SK-N-SH (cell line): ENCODE data around the gene PDILT. TPM values are rescaled to one million over a fixed set of nuclear protein-coding genes. Genes with fewer than 3 reads are reported as not detected.

Source experiments
- CTCF ChIA-PET: fragments of 300-600, 350-600 bp; formaldehyde crosslinking; extraction: SDS; loops from one replicate; lab custom pipeline; 2021; lab: Yijun Ruan, JAX
- POLR2A ChIA-PET: fragments of 350-600 bp; sonication (Branson Sonifier 250); formaldehyde crosslinking; extraction: SDS; loops from one replicate; lab custom pipeline; 2020; ENCODE audit warnings: antibody characterized with exemption, inconsistent platforms; lab: Yijun Ruan, JAX
- DNase-seq: peaks from one replicate; pipeline ENCODE4 v3.0.0; 2012
- H2AFZ ChIP-seq: fragments of 200-600 bp; sonication (generic); 2 replicates; pipeline ENCODE4 v1.8.1; 2016; ENCODE audit warnings: antibody characterized with exemption, mild to moderate bottlenecking, low read depth
- H3F3A ChIP-seq: fragments of 200-600 bp; sonication (generic); replicated peaks from 2 replicates; pipeline ENCODE3; 2016; ENCODE audit warnings: antibody characterized with exemption, mild to moderate bottlenecking; ENCODE audit not compliant: insufficient read depth
- H3K27ac ChIP-seq, 2 experiments: fragments of 200-500 bp in 1 of 2; fragments of 200-600 bp in 1 of 2; sonication (Bioruptor generic) in 1 of 2; sonication (generic), shearing (Covaris generic) in 1 of 2; 2 replicates each; pipeline versions ENCODE4 v1.5.1 to v1.6.1; 2014 to 2016; ENCODE audit warnings: low read depth in 2 of 2, inconsistent platforms in 1 of 2, low read length in 1 of 2, mild to moderate bottlenecking in 1 of 2, mixed read lengths in 1 of 2
- H3K27me3 ChIP-seq: fragments of 200-600 bp; sonication (generic), shearing (Covaris generic); 2 replicates; pipeline ENCODE4 v1.6.1; 2016; ENCODE audit warnings: mixed run types; ENCODE audit not compliant: insufficient read depth
- H3K36me3 ChIP-seq, 2 experiments: fragments of 200-500 bp in 1 of 2; fragments of 200-600 bp in 1 of 2; sonication (Bioruptor generic) in 1 of 2; sonication (generic) in 1 of 2; replicated peaks in 1 of 2; 2 replicates each; pipeline versions ENCODE3 to v1.5.1; 2014 to 2016; ENCODE audit warnings: low read length in 1 of 2, mild to moderate bottlenecking in 1 of 2; ENCODE audit not compliant: insufficient read depth in 2 of 2, control insufficient read depth in 1 of 2
- H3K4me1 ChIP-seq, 2 experiments: fragments of 200-500 bp in 1 of 2; fragments of 200-600 bp in 1 of 2; sonication (Bioruptor generic) in 1 of 2; sonication (generic), shearing (Covaris generic) in 1 of 2; 2 replicates each; pipeline versions ENCODE4 v1.5.1 to v1.6.1; 2014 to 2016; ENCODE audit warnings: low read depth in 1 of 2, low read length in 1 of 2, mixed run types in 1 of 2; ENCODE audit not compliant: insufficient read depth in 2 of 2, control insufficient read depth in 1 of 2
- H3K4me2 ChIP-seq: fragments of 200-600 bp; sonication (generic), shearing (Covaris generic); 2 replicates; pipeline ENCODE4 v1.6.1; 2017; ENCODE audit warnings: mixed run types
- H3K4me3 ChIP-seq, 2 experiments: fragments of 200-500 bp in 1 of 2; fragments of 200-600 bp in 1 of 2; sonication (Bioruptor generic) in 1 of 2; sonication (generic), shearing (Covaris generic) in 1 of 2; 2 replicates each; pipeline versions ENCODE4 v1.5.1 to v1.8.1; 2014 to 2016; ENCODE audit warnings: low read depth in 2 of 2, inconsistent platforms in 1 of 2, low read length in 1 of 2, mild to moderate bottlenecking in 1 of 2, mixed read lengths in 1 of 2, moderate library complexity in 1 of 2
- H3K79me2 ChIP-seq: fragments of 200-600 bp; sonication (generic); 2 replicates; pipeline ENCODE4 v1.8.1; 2017; ENCODE audit warnings: mild to moderate bottlenecking; ENCODE audit not compliant: insufficient read depth
- H3K9ac ChIP-seq: fragments of 200-600 bp; sonication (generic); 2 replicates; pipeline ENCODE4 v1.6.1; 2017; ENCODE audit warnings: mixed run types
- H3K9me2 ChIP-seq: fragments of 200-600 bp; sonication (generic); 2 replicates; pipeline ENCODE4 v1.6.1; 2017; ENCODE audit warnings: mixed run types
- H3K9me3 ChIP-seq: fragments of 200-600 bp; sonication (generic); 2 replicates; pipeline ENCODE4 v1.6.1; 2017; ENCODE audit warnings: mixed run types, mild to moderate bottlenecking, moderate library complexity
- H4K20me1 ChIP-seq: fragments of 200-600 bp; sonication (generic); 2 replicates; pipeline ENCODE4 v1.6.1; 2017; ENCODE audit warnings: mild to moderate bottlenecking, mixed run types; ENCODE audit not compliant: insufficient read depth
- EP300 ChIP-seq, 2 experiments: IDR thresholded peaks; 2 replicates each; pipeline versions ENCODE4 v1.4.0 to v1.6.1; 2012; ENCODE audit warnings: borderline replicate concordance in 1 of 2, low read depth in 1 of 2, low read length in 1 of 2
- FOXJ3 ChIP-seq: sonication (generic); formaldehyde crosslinking; IDR thresholded peaks from 2 replicates; pipeline ENCODE4 v1.5.1; 2020; ENCODE audit warnings: mild to moderate bottlenecking, missing genetic modification reagents
- JUND ChIP-seq: IDR thresholded peaks from 2 replicates; pipeline ENCODE4 v1.4.0; 2012
- MEF2A ChIP-seq: IDR thresholded peaks from 2 replicates; pipeline ENCODE4 v1.4.0; 2012; ENCODE audit warnings: low read depth, borderline replicate concordance
- MXI1 ChIP-seq: IDR thresholded peaks from 2 replicates; pipeline ENCODE4 v1.6.1; 2012; ENCODE audit warnings: mild to moderate bottlenecking, low read depth, low read length, improper control_type of control experiment
- NRF1 ChIP-seq: IDR thresholded peaks from 2 replicates; pipeline ENCODE4 v1.6.1; 2012; ENCODE audit warnings: low read depth, mild to moderate bottlenecking, low read length
- RAD21 ChIP-seq: IDR thresholded peaks from 2 replicates; pipeline ENCODE4 v1.6.1; 2012; ENCODE audit warnings: mild to moderate bottlenecking, low read length
- RFX5 ChIP-seq: IDR thresholded peaks from 2 replicates; pipeline ENCODE4 v1.6.1; 2012; ENCODE audit warnings: mild to moderate bottlenecking, improper control_type of control experiment, low read length
- RXRA ChIP-seq: IDR thresholded peaks from 2 replicates; pipeline ENCODE4 v1.4.0; 2012; ENCODE audit warnings: low read depth, mild to moderate bottlenecking, borderline replicate concordance
- SMC3 ChIP-seq: IDR thresholded peaks from 2 replicates; pipeline ENCODE4 v1.6.1; 2012; ENCODE audit warnings: low read depth, low read length, improper control_type of control experiment
- TAF1 ChIP-seq: IDR thresholded peaks from 2 replicates; pipeline ENCODE4 v1.6.1; 2012; ENCODE audit warnings: low read depth, mild to moderate bottlenecking, low read length, moderate library complexity, borderline replicate concordance
- YY1 ChIP-seq: IDR thresholded peaks from 2 replicates; pipeline ENCODE4 v1.4.0; 2012; ENCODE audit warnings: low read depth, mild to moderate bottlenecking
- WGBS: methylation state at CpG from one replicate; pipeline ENCODE4 v1.1.6; 2017; ENCODE audit warnings: low lambda C conversion rate; 5-methylcytosine and 5-hydroxymethylcytosine counted together
- polyA plus RNA-seq, 3 experiments: library from polyadenylated mRNA; depleted of rRNA; stranded (reverse); fragments of >200 nt; gene quantifications; 2 replicates each; pipeline ENCODE4 v1.2.3, GENCODE V29; 2012
- TF ChIP-seq, protein P1 (sequence below): IDR thresholded peaks from 2 replicates; pipeline ENCODE4 v1.4.0; 2012; ENCODE audit warnings: low read depth, borderline replicate concordance
- TF ChIP-seq, protein P2 (sequence below): fragments of 150-350 bp; IDR thresholded peaks from 2 replicates; pipeline ENCODE4 v1.6.1; 2016; ENCODE audit warnings: mild to moderate bottlenecking, low read depth, low read length
- TF ChIP-seq, protein P3 (sequence below): fragments of 150-350 bp; IDR thresholded peaks from 2 replicates; pipeline ENCODE4 v1.6.1; 2017; ENCODE audit warnings: antibody characterized with exemption, low read length, low read depth, borderline replicate concordance
- TF ChIP-seq, protein P4 (sequence below): IDR thresholded peaks from 2 replicates; pipeline ENCODE4 v1.6.1; 2012; ENCODE audit warnings: mild to moderate bottlenecking, low read depth, low read length, moderate library complexity
- TF ChIP-seq, protein P5 (sequence below): IDR thresholded peaks from 2 replicates; pipeline ENCODE4 v1.4.0; 2012; ENCODE audit warnings: low read depth

Gene PDILT
- polyA plus RNA-seq, 1 of the 3 experiments (the other 2 are of a cell fraction), result not detected

DNA sequence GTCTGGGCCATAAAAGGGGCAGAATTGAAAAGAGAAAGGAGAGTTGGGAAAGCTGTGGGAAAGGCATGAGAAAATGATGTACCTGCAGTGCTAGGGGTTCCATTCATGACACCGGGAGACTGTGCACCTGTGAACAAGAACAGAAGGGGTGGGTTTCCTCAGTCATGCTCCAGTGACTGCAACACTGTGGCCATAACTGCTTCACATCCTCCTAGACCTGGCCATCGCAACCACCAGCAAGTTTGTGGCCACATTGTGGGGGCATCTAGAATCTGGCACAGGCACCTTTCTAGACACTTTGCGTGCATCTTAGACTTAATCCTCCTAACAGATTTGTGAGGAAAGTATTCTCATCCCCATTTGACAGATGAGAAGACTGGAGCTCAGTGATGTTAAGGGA, 90.0 kb downstream of the PDILT start:
- Histone ChIP-seq H3K79me2 (no peaks in the 10 kb centered on the region), H3K9me3 (no peaks in the 10 kb centered on the region), H3K4me2 (no peak overlapping the region), H3K4me1 (no peaks in the 10 kb centered on the region), H3K27ac (no peak overlapping the region), H2AFZ (no peak overlapping the region), H3K9me2 (no peaks in the 10 kb centered on the region), H3K36me3 (no peaks in the 10 kb centered on the region), H4K20me1 (no peaks in the 10 kb centered on the region), H3K27me3 (no peaks in the 10 kb centered on the region), H3K9ac (no peak overlapping the region), H3K4me3 (no peak overlapping the region), H3F3A (no peaks in the 10 kb centered on the region)
- WGBS, result 25% methylated on average over 3 of the region's 3 CpGs
- POLR2A ChIA-PET, result no interaction called here
- no peak for DNase-seq
- CTCF ChIA-PET, result interaction anchor here (1.7 to 4.6 kb wide), 3 partner anchors 14 to 415 kb away, joined by 4 to 32 read pairs (median 9); no protein-coding TSS in a partner anchor
- no peak for TF ChIP-seq JUND
- no peak for TF ChIP-seq TAF1
- no peak for TF ChIP-seq SMC3
- TF ChIP-seq RAD21, result no peak
- TF ChIP-seq, protein P1, sequence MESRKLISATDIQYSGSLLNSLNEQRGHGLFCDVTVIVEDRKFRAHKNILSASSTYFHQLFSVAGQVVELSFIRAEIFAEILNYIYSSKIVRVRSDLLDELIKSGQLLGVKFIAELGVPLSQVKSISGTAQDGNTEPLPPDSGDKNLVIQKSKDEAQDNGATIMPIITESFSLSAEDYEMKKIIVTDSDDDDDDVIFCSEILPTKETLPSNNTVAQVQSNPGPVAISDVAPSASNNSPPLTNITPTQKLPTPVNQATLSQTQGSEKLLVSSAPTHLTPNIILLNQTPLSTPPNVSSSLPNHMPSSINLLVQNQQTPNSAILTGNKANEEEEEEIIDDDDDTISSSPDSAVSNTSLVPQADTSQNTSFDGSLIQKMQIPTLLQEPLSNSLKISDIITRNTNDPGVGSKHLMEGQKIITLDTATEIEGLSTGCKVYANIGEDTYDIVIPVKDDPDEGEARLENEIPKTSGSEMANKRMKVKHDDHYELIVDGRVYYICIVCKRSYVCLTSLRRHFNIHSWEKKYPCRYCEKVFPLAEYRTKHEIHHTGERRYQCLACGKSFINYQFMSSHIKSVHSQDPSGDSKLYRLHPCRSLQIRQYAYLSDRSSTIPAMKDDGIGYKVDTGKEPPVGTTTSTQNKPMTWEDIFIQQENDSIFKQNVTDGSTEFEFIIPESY, result no peak
- TF ChIP-seq, protein P2, sequence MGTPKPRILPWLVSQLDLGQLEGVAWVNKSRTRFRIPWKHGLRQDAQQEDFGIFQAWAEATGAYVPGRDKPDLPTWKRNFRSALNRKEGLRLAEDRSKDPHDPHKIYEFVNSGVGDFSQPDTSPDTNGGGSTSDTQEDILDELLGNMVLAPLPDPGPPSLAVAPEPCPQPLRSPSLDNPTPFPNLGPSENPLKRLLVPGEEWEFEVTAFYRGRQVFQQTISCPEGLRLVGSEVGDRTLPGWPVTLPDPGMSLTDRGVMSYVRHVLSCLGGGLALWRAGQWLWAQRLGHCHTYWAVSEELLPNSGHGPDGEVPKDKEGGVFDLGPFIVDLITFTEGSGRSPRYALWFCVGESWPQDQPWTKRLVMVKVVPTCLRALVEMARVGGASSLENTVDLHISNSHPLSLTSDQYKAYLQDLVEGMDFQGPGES, result no peak
- TF ChIP-seq, protein P3, sequence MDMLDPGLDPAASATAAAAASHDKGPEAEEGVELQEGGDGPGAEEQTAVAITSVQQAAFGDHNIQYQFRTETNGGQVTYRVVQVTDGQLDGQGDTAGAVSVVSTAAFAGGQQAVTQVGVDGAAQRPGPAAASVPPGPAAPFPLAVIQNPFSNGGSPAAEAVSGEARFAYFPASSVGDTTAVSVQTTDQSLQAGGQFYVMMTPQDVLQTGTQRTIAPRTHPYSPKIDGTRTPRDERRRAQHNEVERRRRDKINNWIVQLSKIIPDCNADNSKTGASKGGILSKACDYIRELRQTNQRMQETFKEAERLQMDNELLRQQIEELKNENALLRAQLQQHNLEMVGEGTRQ, result no peak
- no peak for TF ChIP-seq MEF2A

DNA sequence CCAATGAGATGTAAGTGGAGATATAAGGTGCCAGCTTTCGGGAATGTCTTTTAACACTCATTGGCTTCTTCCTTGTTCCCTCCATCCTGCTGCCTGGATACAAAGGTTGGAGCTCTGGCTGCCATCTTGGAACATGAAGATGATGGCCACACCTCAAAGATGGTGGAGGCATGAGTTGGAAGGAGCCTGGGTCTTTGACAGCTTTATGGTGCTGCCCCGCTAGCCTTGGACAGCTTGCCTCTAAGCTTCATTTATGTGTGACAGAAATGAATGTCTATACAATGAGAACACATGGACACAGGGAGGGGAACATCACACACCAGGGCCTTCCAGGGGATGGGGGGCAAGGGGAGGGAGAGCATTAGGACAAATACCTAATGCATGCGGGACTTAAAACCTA, 90.8 kb downstream of the PDILT start:
- H2AFZ ChIP-seq, result no peak overlapping the region
- H3K9me2 ChIP-seq, result no peaks in the 10 kb centered on the region
- ChIA-PET CTCF (interaction anchor here (0.7 to 4.6 kb wide), 3 partner anchors 14 to 414 kb away, joined by 3 to 32 read pairs (median 4); no protein-coding TSS in a partner anchor), POLR2A (no interaction called here)
- H4K20me1 ChIP-seq, result no peaks in the 10 kb centered on the region
- no peaks in the 10 kb centered on the region for H3K79me2 ChIP-seq
- no peaks in the 10 kb centered on the region for H3K27me3 ChIP-seq
- no peaks in the 10 kb centered on the region for H3F3A ChIP-seq
- H3K9ac ChIP-seq, result no peak overlapping the region
- TF ChIP-seq, protein P4, sequence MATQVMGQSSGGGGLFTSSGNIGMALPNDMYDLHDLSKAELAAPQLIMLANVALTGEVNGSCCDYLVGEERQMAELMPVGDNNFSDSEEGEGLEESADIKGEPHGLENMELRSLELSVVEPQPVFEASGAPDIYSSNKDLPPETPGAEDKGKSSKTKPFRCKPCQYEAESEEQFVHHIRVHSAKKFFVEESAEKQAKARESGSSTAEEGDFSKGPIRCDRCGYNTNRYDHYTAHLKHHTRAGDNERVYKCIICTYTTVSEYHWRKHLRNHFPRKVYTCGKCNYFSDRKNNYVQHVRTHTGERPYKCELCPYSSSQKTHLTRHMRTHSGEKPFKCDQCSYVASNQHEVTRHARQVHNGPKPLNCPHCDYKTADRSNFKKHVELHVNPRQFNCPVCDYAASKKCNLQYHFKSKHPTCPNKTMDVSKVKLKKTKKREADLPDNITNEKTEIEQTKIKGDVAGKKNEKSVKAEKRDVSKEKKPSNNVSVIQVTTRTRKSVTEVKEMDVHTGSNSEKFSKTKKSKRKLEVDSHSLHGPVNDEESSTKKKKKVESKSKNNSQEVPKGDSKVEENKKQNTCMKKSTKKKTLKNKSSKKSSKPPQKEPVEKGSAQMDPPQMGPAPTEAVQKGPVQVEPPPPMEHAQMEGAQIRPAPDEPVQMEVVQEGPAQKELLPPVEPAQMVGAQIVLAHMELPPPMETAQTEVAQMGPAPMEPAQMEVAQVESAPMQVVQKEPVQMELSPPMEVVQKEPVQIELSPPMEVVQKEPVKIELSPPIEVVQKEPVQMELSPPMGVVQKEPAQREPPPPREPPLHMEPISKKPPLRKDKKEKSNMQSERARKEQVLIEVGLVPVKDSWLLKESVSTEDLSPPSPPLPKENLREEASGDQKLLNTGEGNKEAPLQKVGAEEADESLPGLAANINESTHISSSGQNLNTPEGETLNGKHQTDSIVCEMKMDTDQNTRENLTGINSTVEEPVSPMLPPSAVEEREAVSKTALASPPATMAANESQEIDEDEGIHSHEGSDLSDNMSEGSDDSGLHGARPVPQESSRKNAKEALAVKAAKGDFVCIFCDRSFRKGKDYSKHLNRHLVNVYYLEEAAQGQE, result no peak
- TF ChIP-seq RXRA, result no peak
- no peak for TF ChIP-seq EP300 (IDR thresholded peaks at IDR 0.05; ENCODE audit: borderline replicate concordance in 1 of 2, low read depth in 1 of 2, low read length in 1 of 2)
- TF ChIP-seq YY1, result no peak
- no peak for TF ChIP-seq RAD21
- TF ChIP-seq, protein P5, sequence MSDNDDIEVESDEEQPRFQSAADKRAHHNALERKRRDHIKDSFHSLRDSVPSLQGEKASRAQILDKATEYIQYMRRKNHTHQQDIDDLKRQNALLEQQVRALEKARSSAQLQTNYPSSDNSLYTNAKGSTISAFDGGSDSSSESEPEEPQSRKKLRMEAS, result no peak
- TF ChIP-seq MXI1, result no peak
- TF ChIP-seq FOXJ3 (CRISPR knock-in tag), result no peak
- no peak for TF ChIP-seq NRF1
- no peak for TF ChIP-seq SMC3
- TF ChIP-seq RFX5, result no peak
- DNase-seq, result no peak
- no peaks in the 10 kb centered on the region for H3K36me3 ChIP-seq
- 7% methylated on average over 3 of the region's 3 CpGs for whole genome bisulfite sequencing
- no peaks in the 10 kb centered on the region for H3K4me1 ChIP-seq
- no peaks in the 10 kb centered on the region for H3K9me3 ChIP-seq
- H3K27ac ChIP-seq, result no peak overlapping the region
- H3K4me2 ChIP-seq, result no peak overlapping the region
- H3K4me3 ChIP-seq, result no peak overlapping the region
